Stimulated activated CD8-positive, alpha-beta memory T cell treated with anti-CD3 and anti-CD28 coated beads, Interleukin-15, amount 100 ng/mL, for 48 hours (primary cell): ENCODE data around the gene PLPP7.
"Not testable (repeated sequence)": the region's sequence is repeated elsewhere in the genome, so short reads cannot be mapped to it uniquely, and the experiment has no call there.

ENCODE experiments used
- DNase-seq, 2 donors: peaks; one replicate each; pipeline ENCODE4 v3.0.0-alpha.2; 2020; ENCODE audit warnings: low read depth in 2 of 2

Gene PLPP7

GRCh38 chr9:131330814-131331600 lies 41.5 kb downstream of the PLPP7 start:
- DNase-seq, result no peak

GRCh38 chr9:131331996-131332395 lies 42.5 kb downstream of the PLPP7 start:
- DNase-seq, result not testable (repeated sequence)

GRCh38 chr9:131333771-131334628 lies 44.5 kb downstream of the PLPP7 start:
- DNase-seq, result no peak

- DNase-seq, result no peak
These were observed 45.3 kb downstream of the PLPP7 start for GRCh38 chr9:131334629-131335367.

- no peak for DNase-seq
These were observed 45.8 kb downstream of the PLPP7 start for GRCh38 chr9:131335368-131335755.

GRCh38 chr9:131337131-131337848 lies 47.8 kb downstream of the PLPP7 start:
- no peak for DNase-seq

GRCh38 chr9:131339212-131339611 lies 49.7 kb downstream of the PLPP7 start:
- not testable (repeated sequence) for DNase-seq

GRCh38 chr9:131344931-131345535 lies 55.5 kb downstream of the PLPP7 start:
- not testable (repeated sequence) for DNase-seq

- no peak for DNase-seq
These were observed 57.0 kb downstream of the PLPP7 start for GRCh38 chr9:131346559-131346958.

GRCh38 chr9:131347376-131348020 lies 58.0 kb downstream of the PLPP7 start:
- DNase-seq, result no peak

- no peak for DNase-seq
These were observed 59.4 kb downstream of the PLPP7 start for GRCh38 chr9:131348631-131349521.

GRCh38 chr9:131349522-131349880 lies 60.0 kb downstream of the PLPP7 start:
- no peak for DNase-seq

- peak; percentile 74 to 77 for DNase-seq
These were observed 60.5 kb downstream of the PLPP7 start for GRCh38 chr9:131349881-131350563.

GRCh38 chr9:131356479-131356878 lies 67.0 kb downstream of the PLPP7 start:
- not testable (repeated sequence) for DNase-seq

- DNase-seq, result no peak
These were observed 69.0 kb downstream of the PLPP7 start for GRCh38 chr9:131358556-131358955.
